HEK293 (cell line): ENCODE results near the gene HEMK1.

ENCODE experiments used
- CTCF ChIA-PET: fragments of 350-600 bp; formaldehyde crosslinking; extraction: SDS; loops from one replicate; lab custom pipeline; 2021; ENCODE audit warnings: antibody characterized with exemption; lab: Yijun Ruan, JAX
- POLR2A ChIA-PET: fragments of 300-600 bp; formaldehyde crosslinking; extraction: SDS; loops from one replicate; lab custom pipeline; 2020; ENCODE audit warnings: antibody characterized with exemption, inconsistent platforms; lab: Yijun Ruan, JAX
- H3K27ac ChIP-seq: fragments of 200-500 bp; sonication (Bioruptor generic); 2 replicates; pipeline ENCODE4 v1.5.1; 2014; ENCODE audit warnings: low read depth, low read length, control low read depth, inconsistent platforms; ENCODE audit errors: extremely low read depth
- H3K36me3 ChIP-seq, 2 experiments: fragments of 200-500 bp in 1 of 2; sonication (Bioruptor generic) in 1 of 2; 1 replicate in 1 of 2; 2 replicates in 1 of 2; pipeline ENCODE4 v1.5.1; 2014 to 2017; ENCODE audit warnings: inconsistent platforms in 2 of 2, low read length in 2 of 2; ENCODE audit not compliant: control insufficient read depth in 2 of 2, insufficient read depth in 1 of 2
- H3K4me1 ChIP-seq: fragments of 200-500 bp; sonication (Bioruptor generic); 2 replicates; pipeline ENCODE4 v1.5.1; 2014; ENCODE audit warnings: mild to moderate bottlenecking, low read length, inconsistent platforms; ENCODE audit not compliant: control insufficient read depth, insufficient read depth
- H3K4me3 ChIP-seq: 2 replicates; pipeline ENCODE4 v1.5.1; 2011; ENCODE audit warnings: low read depth, mild to moderate bottlenecking, control low read depth, low read length, moderate library complexity
- H3K9me3 ChIP-seq: fragments of 200-500 bp; sonication (Bioruptor generic); 2 replicates; pipeline ENCODE4 v1.5.1; 2014; ENCODE audit warnings: low read depth, low read length, inconsistent platforms; ENCODE audit not compliant: control insufficient read depth, insufficient read depth
- KLF16 ChIP-seq: fragments of 450-650 bp; formaldehyde crosslinking; IDR thresholded peaks from 2 replicates; pipeline ENCODE4 v1.5.1; 2017; ENCODE audit warnings: missing biosample characterization, missing genetic modification characterization
- KLF7 ChIP-seq: fragments of 450-650 bp; formaldehyde crosslinking; IDR thresholded peaks from 2 replicates; pipeline ENCODE4 v1.5.1; 2016; ENCODE audit warnings: missing biosample characterization, missing genetic modification characterization, borderline replicate concordance
- KLF9 ChIP-seq: fragments of 450-650 bp; formaldehyde crosslinking; IDR thresholded peaks from 2 replicates; pipeline ENCODE4 v1.5.1; 2016; ENCODE audit warnings: missing biosample characterization, missing genetic modification characterization, low read depth
- RBAK ChIP-seq: fragments of 450-650 bp; formaldehyde crosslinking; IDR thresholded peaks from 2 replicates; pipeline ENCODE4 v1.5.1; 2016; ENCODE audit warnings: missing biosample characterization, missing genetic modification characterization
- ZBTB1 ChIP-seq: fragments of 450-650 bp; formaldehyde crosslinking; IDR thresholded peaks from 2 replicates; pipeline ENCODE4 v1.5.1; 2016; ENCODE audit warnings: missing biosample characterization, missing genetic modification characterization
- ZBTB48 ChIP-seq: fragments of 450-650 bp; formaldehyde crosslinking; IDR thresholded peaks from 2 replicates; pipeline ENCODE4 v1.5.1; 2016; ENCODE audit warnings: missing biosample characterization, missing genetic modification characterization
- ZFP41 ChIP-seq: fragments of 450-650 bp; formaldehyde crosslinking; IDR thresholded peaks from 2 replicates; pipeline ENCODE4 v1.5.1; 2016; ENCODE audit warnings: missing biosample characterization, missing genetic modification characterization, borderline replicate concordance
- ZNF140 ChIP-seq: fragments of 450-650 bp; formaldehyde crosslinking; IDR thresholded peaks from 2 replicates; pipeline ENCODE4 v1.5.1; 2016; ENCODE audit warnings: missing biosample characterization, missing genetic modification characterization
- ZNF211 ChIP-seq: fragments of 450-650 bp; formaldehyde crosslinking; IDR thresholded peaks from 2 replicates; pipeline ENCODE4 v1.5.1; 2016; ENCODE audit warnings: low read depth, missing biosample characterization, missing genetic modification characterization
- ZNF214 ChIP-seq: fragments of 450-650 bp; formaldehyde crosslinking; IDR thresholded peaks from 2 replicates; pipeline ENCODE4 v1.5.1; 2017; ENCODE audit warnings: missing biosample characterization, mild to moderate bottlenecking, missing genetic modification characterization, borderline replicate concordance
- ZNF221 ChIP-seq: fragments of 450-650 bp; formaldehyde crosslinking; IDR thresholded peaks from 2 replicates; pipeline ENCODE4 v1.5.1; 2017; ENCODE audit warnings: missing biosample characterization, missing genetic modification characterization, borderline replicate concordance
- ZNF335 ChIP-seq: fragments of 450-650 bp; formaldehyde crosslinking; conservative IDR thresholded peaks from 2 replicates; pipeline ENCODE4 v1.5.1; 2016; ENCODE audit warnings: missing biosample characterization, missing genetic modification characterization
- ZNF423 ChIP-seq: fragments of 450-650 bp; formaldehyde crosslinking; IDR thresholded peaks from 2 replicates; pipeline ENCODE4 v1.5.1; 2016; ENCODE audit warnings: missing biosample characterization, missing genetic modification characterization
- ZNF501 ChIP-seq: fragments of 450-650 bp; formaldehyde crosslinking; IDR thresholded peaks from 2 replicates; pipeline ENCODE4 v1.5.1; 2016; ENCODE audit warnings: missing biosample characterization, missing genetic modification characterization
- ZNF514 ChIP-seq: fragments of 450-650 bp; formaldehyde crosslinking; IDR thresholded peaks from 2 replicates; pipeline ENCODE4 v1.5.1; 2016; ENCODE audit warnings: missing biosample characterization, missing genetic modification characterization
- ZNF544 ChIP-seq: fragments of 450-650 bp; formaldehyde crosslinking; IDR thresholded peaks from 2 replicates; pipeline ENCODE4 v1.5.0; 2017; ENCODE audit warnings: missing biosample characterization, missing genetic modification characterization
- ZNF654 ChIP-seq: fragments of 450-650 bp; formaldehyde crosslinking; IDR thresholded peaks from 2 replicates; pipeline ENCODE4 v1.5.1; 2016; ENCODE audit warnings: low read depth, missing biosample characterization, missing genetic modification characterization
- ZNF658 ChIP-seq: fragments of 450-650 bp; formaldehyde crosslinking; IDR thresholded peaks from 2 replicates; pipeline ENCODE4; 2016; ENCODE audit warnings: missing biosample characterization, missing genetic modification characterization
- ZNF660 ChIP-seq: fragments of 450-650 bp; IDR thresholded peaks from 2 replicates; pipeline ENCODE4 v1.5.1; 2018; ENCODE audit warnings: missing biosample characterization, mild to moderate bottlenecking, missing genetic modification characterization
- ZNF664 ChIP-seq: fragments of 450-650 bp; formaldehyde crosslinking; IDR thresholded peaks from 2 replicates; pipeline ENCODE4 v1.5.1; 2016; ENCODE audit warnings: missing biosample characterization, missing genetic modification characterization
- ZXDB ChIP-seq: fragments of 450-650 bp; formaldehyde crosslinking; IDR thresholded peaks from 2 replicates; pipeline ENCODE4 v1.5.1; 2016; ENCODE audit warnings: missing biosample characterization, missing genetic modification characterization
- TF ChIP-seq, protein P1 (sequence below): fragments of 450-650 bp; formaldehyde crosslinking; IDR thresholded peaks from 2 replicates; pipeline ENCODE4 v1.5.1; 2017; ENCODE audit warnings: missing biosample characterization, missing genetic modification characterization
- TF ChIP-seq, protein P2 (sequence below): fragments of 450-650 bp; formaldehyde crosslinking; IDR thresholded peaks from 2 replicates; pipeline ENCODE4 v1.5.1; 2016; ENCODE audit warnings: missing biosample characterization, missing genetic modification characterization
- TF ChIP-seq, protein P3 (sequence below): fragments of 450-650 bp; formaldehyde crosslinking; IDR thresholded peaks from 2 replicates; pipeline ENCODE4 v1.5.1; 2016; ENCODE audit warnings: missing biosample characterization, missing genetic modification characterization

HEMK1 gene

DNA sequence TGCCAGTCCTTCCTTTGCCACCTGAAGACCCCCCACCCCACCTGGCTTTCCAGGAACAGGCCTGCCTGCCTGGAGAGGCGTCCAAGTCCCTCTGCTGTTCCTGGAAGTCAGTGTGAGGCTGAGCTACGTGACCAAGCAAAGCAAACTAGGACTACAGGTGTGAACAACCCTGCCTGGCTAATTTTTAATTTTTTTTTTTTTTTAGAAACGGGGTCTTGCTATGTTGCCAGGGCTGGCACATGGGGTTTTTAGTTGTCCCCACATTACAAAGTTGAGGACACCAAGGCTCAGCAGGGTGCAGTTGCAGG lies 17.4 kb downstream of the HEMK1 start:
- H3K27ac ChIP-seq = no peak overlapping the region
- TF ChIP-seq ZNF335 (tag by site-specific recombination) (no peak), ZXDB (tag by site-specific recombination) (no peak), ZBTB1 (tag by site-specific recombination) (no peak), ZNF214 (no peak), ZNF221 (tag by site-specific recombination) (no peak), ZBTB48 (tag by site-specific recombination) (no peak), ZNF544 (tag by site-specific recombination) (no peak), KLF7 (tag by site-specific recombination) (no peak), KLF16 (no peak), ZNF514 (tag by site-specific recombination) (no peak), ZNF654 (tag by site-specific recombination) (no peak)
- H3K4me1 ChIP-seq = no peaks in the 10 kb centered on the region
- ChIA-PET POLR2A (interaction anchor here (0.7 kb wide), 2 partner anchors 29 to 204 kb away, joined by 3 to 4 read pairs; no protein-coding TSS in a partner anchor), CTCF (interaction anchor here (0.8 to 1.9 kb wide), 3 partner anchors 14 to 27 kb away, joined by 3 to 6 read pairs (median 4); partner anchors contain the start of gene CISH)
- H3K4me3 ChIP-seq = no peak overlapping the region
- H3K36me3 ChIP-seq = peaks cover 0 to 22% of the 10 kb centered on the region in 2 experiments; a peak in 1 of 3 replicates
- no peaks in the 10 kb centered on the region for H3K9me3 ChIP-seq

DNA sequence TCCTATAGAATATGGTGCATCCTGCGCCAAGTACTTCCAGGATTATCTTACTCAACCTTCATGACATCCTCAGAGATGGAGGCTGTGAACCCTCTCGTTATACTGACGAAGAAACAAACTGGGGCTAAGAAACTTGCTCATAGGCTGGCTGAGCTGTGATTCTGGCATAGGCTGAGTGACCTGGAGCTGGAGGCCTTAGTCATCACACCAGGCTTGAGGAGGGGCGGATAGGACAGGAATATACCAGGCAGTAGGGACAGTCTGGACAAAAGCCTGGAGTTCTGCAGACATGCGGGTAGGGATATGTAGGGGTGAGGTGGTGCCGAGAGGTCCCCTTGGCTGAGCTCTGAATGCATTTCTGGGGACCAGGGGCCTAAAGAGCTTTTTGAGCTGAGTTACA lies 18.1 kb downstream of the HEMK1 start:
- H3K4me1 ChIP-seq = no peaks in the 10 kb centered on the region
- ChIA-PET CTCF (interaction anchor here (1.9 kb wide), 1 partner anchor 26 kb away, joined by 6 read pairs; no protein-coding TSS in a partner anchor), POLR2A (interaction anchor here (0.6 kb wide), 1 partner anchor 380 kb away, joined by 3 read pairs; no protein-coding TSS in a partner anchor)
- H3K36me3 ChIP-seq = peaks cover 0 to 16% of the 10 kb centered on the region in 2 experiments; a peak in 1 of 3 replicates
- H3K27ac ChIP-seq = no peak overlapping the region
- no peaks in the 10 kb centered on the region for H3K9me3 ChIP-seq
- no peak overlapping the region for H3K4me3 ChIP-seq
- TF ChIP-seq ZFP41 (no peak), ZNF423 (tag by site-specific recombination) (no peak), ZNF501 (tag by site-specific recombination) (no peak), ZNF140 (tag by site-specific recombination) (no peak), ZNF660 (tag by site-specific recombination) (no peak), ZNF211 (tag by site-specific recombination) (no peak), ZBTB1 (tag by site-specific recombination) (no peak), KLF9 (no peak), ZNF664 (tag by site-specific recombination) (no peak), RBAK (no peak)
- TF ChIP-seq, protein P1, sequence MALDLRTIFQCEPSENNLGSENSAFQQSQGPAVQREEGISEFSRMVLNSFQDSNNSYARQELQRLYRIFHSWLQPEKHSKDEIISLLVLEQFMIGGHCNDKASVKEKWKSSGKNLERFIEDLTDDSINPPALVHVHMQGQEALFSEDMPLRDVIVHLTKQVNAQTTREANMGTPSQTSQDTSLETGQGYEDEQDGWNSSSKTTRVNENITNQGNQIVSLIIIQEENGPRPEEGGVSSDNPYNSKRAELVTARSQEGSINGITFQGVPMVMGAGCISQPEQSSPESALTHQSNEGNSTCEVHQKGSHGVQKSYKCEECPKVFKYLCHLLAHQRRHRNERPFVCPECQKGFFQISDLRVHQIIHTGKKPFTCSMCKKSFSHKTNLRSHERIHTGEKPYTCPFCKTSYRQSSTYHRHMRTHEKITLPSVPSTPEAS (tag by site-specific recombination) = no peak

DNA sequence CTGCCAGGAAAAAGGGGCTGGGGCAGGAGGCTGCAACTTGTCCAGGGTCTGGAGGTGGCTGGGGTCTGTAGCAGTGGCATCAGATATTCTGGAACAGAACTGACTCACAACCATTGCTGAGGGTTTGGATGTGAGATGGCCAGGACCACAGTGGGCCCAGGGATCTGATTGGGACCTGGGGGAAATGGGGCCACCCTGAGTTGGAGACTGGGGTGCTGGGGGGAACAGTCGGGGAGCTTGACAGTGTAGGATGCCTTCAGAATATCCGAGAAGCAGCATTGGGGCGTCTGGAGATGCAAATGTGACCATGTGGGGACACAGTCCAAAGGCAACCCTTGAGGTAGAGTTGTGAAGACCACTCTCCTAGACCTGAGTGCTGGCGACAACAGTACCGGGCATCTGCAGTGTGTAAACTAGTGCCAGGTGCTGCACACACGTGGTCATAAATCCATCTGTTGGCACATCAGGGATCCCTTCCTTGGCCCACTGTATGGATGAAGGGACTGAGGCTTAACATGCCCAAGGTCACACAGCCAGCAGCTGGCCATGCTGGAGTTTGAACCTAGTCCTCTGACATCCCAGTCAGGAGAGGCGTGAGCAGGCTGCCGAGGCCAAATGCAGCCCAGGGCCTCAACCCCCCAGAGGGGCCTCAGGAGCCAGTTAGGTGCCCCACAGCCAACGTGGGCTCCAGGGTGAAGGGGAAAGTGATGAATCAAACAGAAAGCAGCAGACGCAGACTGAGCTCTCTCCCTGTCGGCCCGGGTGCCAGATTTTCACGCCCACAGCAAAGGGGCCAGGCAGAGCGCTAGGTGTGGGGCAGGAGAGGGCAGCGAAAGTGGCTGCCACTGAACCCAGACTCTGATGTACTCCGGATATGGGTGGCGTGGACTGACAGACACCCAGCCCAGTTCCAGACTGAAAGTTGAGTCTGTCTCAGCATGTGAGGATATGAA lies 18.8 kb downstream of the HEMK1 start:
- Histone ChIP-seq H3K36me3 (peaks cover 0 to 12% of the 10 kb centered on the region in 2 experiments; a peak in 1 of 3 replicates), H3K4me3 (no peak overlapping the region), H3K4me1 (no peaks in the 10 kb centered on the region), H3K9me3 (no peaks in the 10 kb centered on the region), H3K27ac (no peak overlapping the region)
- CTCF ChIA-PET = interaction anchor here (0.6 to 0.7 kb wide), 3 partner anchors 286 to 506 kb away, joined by 3 to 5 read pairs (median 3); no protein-coding TSS in a partner anchor
- POLR2A ChIA-PET = interaction anchor here (0.6 to 1.0 kb wide), 3 partner anchors 380 to 1427 kb away, joined by 3 read pairs; no protein-coding TSS in a partner anchor
- no peak for TF ChIP-seq ZNF658
- TF ChIP-seq, protein P2, sequence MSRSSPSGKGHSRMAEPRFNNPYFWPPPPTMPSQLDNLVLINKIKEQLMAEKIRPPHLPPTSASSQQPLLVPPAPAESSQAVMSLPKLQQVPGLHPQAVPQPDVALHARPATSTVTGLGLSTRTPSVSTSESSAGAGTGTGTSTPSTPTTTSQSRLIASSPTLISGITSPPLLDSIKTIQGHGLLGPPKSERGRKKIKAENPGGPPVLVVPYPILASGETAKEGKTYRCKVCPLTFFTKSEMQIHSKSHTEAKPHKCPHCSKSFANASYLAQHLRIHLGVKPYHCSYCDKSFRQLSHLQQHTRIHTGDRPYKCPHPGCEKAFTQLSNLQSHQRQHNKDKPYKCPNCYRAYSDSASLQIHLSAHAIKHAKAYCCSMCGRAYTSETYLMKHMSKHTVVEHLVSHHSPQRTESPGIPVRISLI (tag by site-specific recombination) = no peak
- TF ChIP-seq, protein P3, sequence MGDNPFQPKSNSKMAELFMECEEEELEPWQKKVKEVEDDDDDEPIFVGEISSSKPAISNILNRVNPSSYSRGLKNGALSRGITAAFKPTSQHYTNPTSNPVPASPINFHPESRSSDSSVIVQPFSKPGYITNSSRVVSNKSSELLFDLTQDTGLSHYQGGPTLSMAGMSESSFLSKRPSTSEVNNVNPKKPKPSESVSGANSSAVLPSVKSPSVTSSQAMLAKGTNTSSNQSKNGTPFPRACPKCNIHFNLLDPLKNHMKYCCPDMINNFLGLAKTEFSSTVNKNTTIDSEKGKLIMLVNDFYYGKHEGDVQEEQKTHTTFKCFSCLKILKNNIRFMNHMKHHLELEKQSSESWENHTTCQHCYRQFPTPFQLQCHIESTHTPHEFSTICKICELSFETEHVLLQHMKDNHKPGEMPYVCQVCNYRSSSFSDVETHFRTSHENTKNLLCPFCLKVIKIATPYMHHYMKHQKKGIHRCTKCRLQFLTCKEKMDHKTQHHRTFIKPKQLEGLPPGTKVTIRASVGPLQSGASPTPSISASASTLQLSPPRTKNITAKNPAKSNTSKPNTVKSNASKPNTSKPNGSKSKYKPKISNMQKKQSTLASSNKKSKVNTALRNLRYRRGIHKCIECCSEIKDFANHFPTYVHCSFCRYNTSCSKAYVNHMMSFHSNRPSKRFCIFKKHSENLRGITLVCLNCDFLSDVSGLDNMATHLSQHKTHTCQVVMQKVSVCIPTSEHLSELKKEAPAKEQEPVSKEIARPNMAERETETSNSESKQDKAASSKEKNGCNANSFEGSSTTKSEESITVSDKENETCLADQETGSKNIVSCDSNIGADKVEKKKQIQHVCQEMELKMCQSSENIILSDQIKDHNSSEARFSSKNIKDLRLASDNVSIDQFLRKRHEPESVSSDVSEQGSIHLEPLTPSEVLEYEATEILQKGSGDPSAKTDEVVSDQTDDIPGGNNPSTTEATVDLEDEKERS (tag by site-specific recombination) = no peak
